Lung (tissue), 12 donors: ENCODE measurements around the gene SSC5D. TPM values are rescaled to one million over a fixed set of nuclear protein-coding genes. Genes with fewer than 3 reads are reported as not detected.
A peak's percentile ranks its signal among the peaks of the same experiment; 100 is the strongest.
"Not testable (repeated sequence)": the region's sequence is repeated elsewhere in the genome, so short reads cannot be mapped to it uniquely, and the experiment has no call there.

Source experiments
- ATAC-seq: fragments of 200-7000 bp; cut with Tn5 transposase; one replicate; pipeline ENCODE4 v1.9.1; 2020; ENCODE audit warnings: moderate number of reproducible peaks; ENCODE audit not compliant: insufficient read depth, low FRiP score
- DNase-seq, 3 donors: peaks; one replicate each; pipeline ENCODE4 v3.0.0-alpha.2; 2013 to 2017
- H3K27ac ChIP-seq, 2 donors: one replicate each; pipeline ENCODE4 v1.5.1; 2013; ENCODE audit warnings: mild to moderate bottlenecking in 2 of 2, moderate library complexity in 2 of 2, control low read depth in 1 of 2, inconsistent platforms in 1 of 2, low read depth in 1 of 2, low read length in 1 of 2
- H3K27me3 ChIP-seq, 3 donors: one replicate each; pipeline ENCODE4 v1.5.1; 2013; ENCODE audit warnings: low read length in 2 of 3; ENCODE audit not compliant: control insufficient read depth in 3 of 3, insufficient read depth in 3 of 3
- H3K36me3 ChIP-seq, 4 donors: one replicate each; pipeline ENCODE4 v1.5.1; 2013; ENCODE audit warnings: low read length in 4 of 4, mild to moderate bottlenecking in 1 of 4, moderate library complexity in 1 of 4; ENCODE audit not compliant: control insufficient read depth in 4 of 4, insufficient read depth in 4 of 4
- H3K4me1 ChIP-seq, 5 donors: one replicate each; pipeline ENCODE4 v1.5.1; 2013; ENCODE audit warnings: low read length in 5 of 5, mild to moderate bottlenecking in 2 of 5, moderate library complexity in 1 of 5; ENCODE audit not compliant: control insufficient read depth in 5 of 5, insufficient read depth in 5 of 5
- H3K4me3 ChIP-seq: one replicate; pipeline ENCODE4 v1.5.1; 2013; ENCODE audit warnings: mild to moderate bottlenecking, control low read depth, moderate library complexity
- H3K9ac ChIP-seq, 2 donors: one replicate each; pipeline ENCODE4 v1.5.1; 2013; ENCODE audit warnings: low read length in 2 of 2, control low read depth in 1 of 2; ENCODE audit not compliant: insufficient read depth in 1 of 2
- H3K9me3 ChIP-seq, 4 donors: one replicate each; pipeline ENCODE4 v1.5.1; 2013; ENCODE audit warnings: low read length in 3 of 4, mild to moderate bottlenecking in 1 of 4, moderate library complexity in 1 of 4; ENCODE audit not compliant: control insufficient read depth in 4 of 4, insufficient read depth in 3 of 4
- CTCF ChIP-seq: IDR thresholded peaks from 2 replicates; pipeline ENCODE4 v1.5.1; 2012; ENCODE audit warnings: mild to moderate bottlenecking; ENCODE audit errors: control extremely low read depth, extremely low read depth
- WGBS, 2 donors: extraction: QIAGEN DNeasy Blood & Tissue Kit; methylation state at CpG; one replicate each; pipeline ENCODE4 v1.1.7; 2013; 5-methylcytosine and 5-hydroxymethylcytosine counted together
- polyA plus RNA-seq, 2 donors: library from polyadenylated mRNA; stranded (reverse); fragments of 200-250 nt; gene quantifications; one replicate each; pipeline ENCODE4 v1.2.1, GENCODE V29; 2013
- total RNA-seq, 2 donors: library from RNA; depleted of rRNA in 1 of 2; stranded (reverse); fragments of >200 nt in 1 of 2; gene quantifications; one replicate each; pipeline ENCODE4 v1.2.1, GENCODE V29; 2014 to 2021
- donor health status: control.
- donor health status: control.
- donor health status: Bipolar disorder and iron deficiency.
- donor health status: healthy.
- donor health status: DM: yes; HTN: yes; CAD: no.

SSC5D gene
- total and polyA plus RNA-seq, 4 donors: 0.66 to 8.4 (median 4.4) TPM

- H3K36me3 ChIP-seq: no peaks in the 10 kb centered on the region
- ATAC-seq: no peak
- no peak for TF ChIP-seq CTCF
- no peak overlapping the region for H3K9ac ChIP-seq
- H3K9me3 ChIP-seq: peaks cover 0 to 5% (median 0%) of the 10 kb centered on the region in 4 donors
- H3K27me3 ChIP-seq: peaks cover 4 to 78% (median 40%) of the 10 kb centered on the region in 3 donors
- DNase-seq: no peak
- WGBS, 2 donors: 62 to 67% methylated on average over 8 of the region's 8 CpGs
- H3K27ac ChIP-seq: no peak overlapping the region
- no peak overlapping the region for H3K4me3 ChIP-seq
- H3K4me1 ChIP-seq: peaks cover 0 to 4% (median 0%) of the 10 kb centered on the region in 5 donors
Observed at GRCh38 chr19:55446060-55446459, 42.2 kb upstream of the SSC5D start.

- Histone ChIP-seq H3K4me3 (no peak overlapping the region), H3K9me3 (peaks cover 0 to 5% (median 0%) of the 10 kb centered on the region in 4 donors), H3K9ac (no peak overlapping the region), H3K36me3 (no peaks in the 10 kb centered on the region), H3K27me3 (peaks cover 10 to 79% (median 34%) of the 10 kb centered on the region in 3 donors), H3K27ac (no peak overlapping the region), H3K4me1 (peaks cover 0 to 5% (median 5%) of the 10 kb centered on the region in 5 donors)
- 33 to 34% methylated on average over 12 to 16 of the region's 16 CpGs for WGBS, 2 donors
- peak in 2 of 3 donors; percentile 26 to 27 for DNase-seq
- no peak for ATAC-seq
- TF ChIP-seq CTCF: no peak
Observed at GRCh38 chr19:55447421-55448174, 40.6 kb upstream of the SSC5D start.

- peaks cover 11 to 75% (median 34%) of the 10 kb centered on the region in 3 donors for H3K27me3 ChIP-seq
Observed at GRCh38 chr19:55448175-55448490, 40.1 kb upstream of the SSC5D start.

GRCh38 chr19:55449469-55449868 is 38.8 kb upstream of the SSC5D start:
- no peak overlapping the region for H3K9ac ChIP-seq
- DNase-seq (no peak), ATAC-seq (no peak)
- no peak overlapping the region for H3K27ac ChIP-seq
- peaks cover 0 to under 1% (median 0%) of the 10 kb centered on the region in 4 donors for H3K36me3 ChIP-seq
- no peak overlapping the region for H3K4me3 ChIP-seq
- peaks cover 0 to 6% (median 5%) of the 10 kb centered on the region in 5 donors for H3K4me1 ChIP-seq
- no peak for TF ChIP-seq CTCF
- WGBS, 2 donors: 36 to 37% methylated on average over 16 of the region's 16 CpGs
- peaks cover 0 to 2% (median 0%) of the 10 kb centered on the region in 4 donors for H3K9me3 ChIP-seq
- peaks cover 11 to 62% (median 23%) of the 10 kb centered on the region in 3 donors for H3K27me3 ChIP-seq

More at GRCh38 chr19:55448175-55448490, 40.1 kb upstream of the SSC5D start:
- not testable (repeated sequence) for H3K9ac ChIP-seq, H3K4me1 ChIP-seq, H3K27ac ChIP-seq, ATAC-seq, DNase-seq, H3K36me3 ChIP-seq, H3K4me3 ChIP-seq, H3K9me3 ChIP-seq
- 92 to 93% methylated on average over 5 of the region's 5 CpGs for WGBS, 2 donors
